Mononuclear cell (primary cell): ENCODE measurements around the gene CEL. TPM values are rescaled to one million over a fixed set of nuclear protein-coding genes. Genes with fewer than 3 reads are reported as not detected.
"Not testable (repeated sequence)": the region's sequence is repeated elsewhere in the genome, so short reads cannot be mapped to it uniquely, and the experiment has no call there.

ENCODE experiments used
- H3K27me3 ChIP-seq: 2 replicates; pipeline ENCODE4 v1.6.0; 2011; ENCODE audit warnings: low read length, control low read depth; ENCODE audit not compliant: insufficient read depth
- H3K4me1 ChIP-seq: 2 replicates; pipeline ENCODE4 v1.5.1; 2011; ENCODE audit warnings: mild to moderate bottlenecking, low read length, control low read depth; ENCODE audit not compliant: insufficient read depth
- H3K4me3 ChIP-seq: 2 replicates; pipeline ENCODE4 v1.5.1; 2011; ENCODE audit warnings: mild to moderate bottlenecking, low read length, moderate library complexity
- H3K9me3 ChIP-seq: 2 replicates; pipeline ENCODE4 v1.5.1; 2011; ENCODE audit warnings: low read depth, mild to moderate bottlenecking, control low read depth, low read length
- total RNA-seq: library from RNA; depleted of rRNA; stranded (reverse); fragments of >200 nt; gene quantifications from one replicate; pipeline ENCODE4 v1.2.3, GENCODE V29; 2012

The CEL gene
- 0.21 TPM for total RNA-seq

GRCh38 chr9:133061764-133062145 is at the start of gene CEL:
Gene CEL (plus strand): TSS chr9:133061981. CDS start chr9:133062003, 22 bp downstream.
- not testable (repeated sequence) for H3K27me3 ChIP-seq, H3K4me3 ChIP-seq, H3K9me3 ChIP-seq
- peaks cover 31% of the 10 kb centered on the region for H3K4me1 ChIP-seq

GRCh38 chr9:133014696-133015095 is 47.1 kb upstream of the CEL start:
- Histone ChIP-seq H3K9me3 (no peaks in the 10 kb centered on the region), H3K27me3 (no peaks in the 10 kb centered on the region), H3K4me1 (no peaks in the 10 kb centered on the region), H3K4me3 (no peak overlapping the region)

GRCh38 chr9:133023117-133023890 is 38.5 kb upstream of the CEL start:
- Histone ChIP-seq H3K27me3 (no peaks in the 10 kb centered on the region), H3K4me3 (no peak overlapping the region), H3K4me1 (peaks cover 15% of the 10 kb centered on the region), H3K9me3 (no peaks in the 10 kb centered on the region)

GRCh38 chr9:133026426-133026825 is 35.4 kb upstream of the CEL start:
- Histone ChIP-seq H3K9me3 (no peaks in the 10 kb centered on the region), H3K4me1 (peaks cover 29% of the 10 kb centered on the region), H3K4me3 (no peak overlapping the region), H3K27me3 (no peaks in the 10 kb centered on the region)

GRCh38 chr9:133027134-133027533 is 34.6 kb upstream of the CEL start:
- peaks cover 35% of the 10 kb centered on the region for H3K4me1 ChIP-seq
- H3K27me3 ChIP-seq, result no peaks in the 10 kb centered on the region
- no peak overlapping the region for H3K4me3 ChIP-seq
- H3K9me3 ChIP-seq, result no peaks in the 10 kb centered on the region

GRCh38 chr9:133028221-133028620 is 33.6 kb upstream of the CEL start:
- no peak overlapping the region for H3K4me3 ChIP-seq
- peaks cover 27% of the 10 kb centered on the region for H3K4me1 ChIP-seq
- H3K9me3 ChIP-seq, result no peaks in the 10 kb centered on the region

GRCh38 chr9:133029994-133030316 is 31.8 kb upstream of the CEL start:
- Histone ChIP-seq H3K9me3 (no peaks in the 10 kb centered on the region), H3K27me3 (no peaks in the 10 kb centered on the region), H3K4me1 (peaks cover 33% of the 10 kb centered on the region), H3K4me3 (peak overlapping the region; percentile 90)

More at GRCh38 chr9:133028221-133028620, 33.6 kb upstream of the CEL start:
- H3K27me3 ChIP-seq, result no peaks in the 10 kb centered on the region

GRCh38 chr9:133030317-133031129 is 31.3 kb upstream of the CEL start, which contains the start of gene GTF3C5:
Gene GTF3C5 (plus strand): TSS chr9:133030997. CDS start chr9:133031012, 15 bp downstream.
- H3K27me3 ChIP-seq, result no peaks in the 10 kb centered on the region
- H3K4me3 ChIP-seq, result peak within 1 kb of the TSS; percentile 90
- H3K9me3 ChIP-seq, result no peaks in the 10 kb centered on the region

GRCh38 chr9:133031130-133031422 is 30.7 kb upstream of the CEL start:
- H3K4me1 ChIP-seq, result peaks cover 42% of the 10 kb centered on the region
- peak overlapping the region; percentile 90 for H3K4me3 ChIP-seq
- no peaks in the 10 kb centered on the region for H3K9me3 ChIP-seq
- no peaks in the 10 kb centered on the region for H3K27me3 ChIP-seq

More at GRCh38 chr9:133030317-133031129, 31.3 kb upstream of the CEL start, which contains the start of gene GTF3C5:
- H3K4me1 ChIP-seq, result peaks cover 38% of the 10 kb centered on the region

GRCh38 chr9:133031496-133031911 is 30.3 kb upstream of the CEL start:
- Histone ChIP-seq H3K4me1 (peaks cover 42% of the 10 kb centered on the region), H3K27me3 (no peaks in the 10 kb centered on the region), H3K4me3 (peak overlapping the region; percentile 90), H3K9me3 (no peaks in the 10 kb centered on the region)

- Histone ChIP-seq H3K9me3 (no peaks in the 10 kb centered on the region), H3K4me1 (peaks cover 42% of the 10 kb centered on the region), H3K4me3 (no peak overlapping the region), H3K27me3 (no peaks in the 10 kb centered on the region)
Measured at GRCh38 chr9:133032171-133032570, 29.6 kb upstream of the CEL start.

GRCh38 chr9:133035669-133036068 is 26.1 kb upstream of the CEL start:
- H3K27me3 ChIP-seq, result no peaks in the 10 kb centered on the region

GRCh38 chr9:133037775-133038515 is 23.8 kb upstream of the CEL start:
- peaks cover 18% of the 10 kb centered on the region for H3K4me1 ChIP-seq
- H3K9me3 ChIP-seq, result no peaks in the 10 kb centered on the region
- H3K4me3 ChIP-seq, result no peak overlapping the region
- no peaks in the 10 kb centered on the region for H3K27me3 ChIP-seq

More at GRCh38 chr9:133035669-133036068, 26.1 kb upstream of the CEL start:
- Histone ChIP-seq H3K9me3 (no peaks in the 10 kb centered on the region), H3K4me1 (peaks cover 32% of the 10 kb centered on the region), H3K4me3 (no peak overlapping the region)

- not testable (repeated sequence) for H3K9me3 ChIP-seq, H3K27me3 ChIP-seq, H3K4me3 ChIP-seq, H3K4me1 ChIP-seq
Measured at GRCh38 chr9:133040892-133041479, 20.8 kb upstream of the CEL start.

- Histone ChIP-seq H3K4me1 (no peaks in the 10 kb centered on the region), H3K27me3 (no peaks in the 10 kb centered on the region), H3K4me3 (no peak overlapping the region), H3K9me3 (no peaks in the 10 kb centered on the region)
Measured at GRCh38 chr9:133041958-133042357, 19.8 kb upstream of the CEL start.
